Measurements from ENCODE around the gene LMO2.

- TF ChIP-seq CTCF (IDR thresholded peaks at IDR 0.05) (no peak), POLR2A (IDR thresholded peaks at IDR 0.05) (no peak), EP300 (IDR thresholded peaks at IDR 0.05) (no peak), POLR2AphosphoS5 (IDR thresholded peaks at IDR 0.05) (no peak)
Measured at GRCh38 chr11:33880979-33881378, 10.9 kb downstream of the LMO2 start.
